SK-N-SH treated with all-trans-retinoic acid at 6 μM for 48 hours (cell line): ENCODE measurements around the gene ASCL2.

ENCODE experiments used
- ATAC-seq: fragments of 200-7000 bp; cut with Tn5 transposase; 3 replicates; pipeline ENCODE4 v1.9.1; 2020; ENCODE audit warnings: mild to moderate bottlenecking, moderate library complexity
- ARNTL ChIP-seq: fragments of 450-650 bp; formaldehyde crosslinking; IDR thresholded peaks from 2 replicates; pipeline ENCODE4 v1.5.0; 2020; ENCODE audit warnings: low read depth, mild to moderate bottlenecking, moderate library complexity, borderline replicate concordance
- BACH2 ChIP-seq: fragments of 250-450 bp; sonication (Bioruptor Pico); IDR thresholded peaks from 2 replicates; pipeline ENCODE4 v1.9.0; 2021; ENCODE audit warnings: mild to moderate bottlenecking, borderline replicate concordance
- CSDC2 ChIP-seq: fragments of 250-450 bp; sonication (Bioruptor Pico); IDR thresholded peaks from 2 replicates; pipeline ENCODE4 v1.5.0; 2020; ENCODE audit warnings: mild to moderate bottlenecking, moderate library complexity
- ESRRG ChIP-seq: fragments of 250-450 bp; sonication (Bioruptor Pico); IDR thresholded peaks from 2 replicates; pipeline ENCODE4 v1.6.1; 2021; ENCODE audit warnings: mild to moderate bottlenecking
- GLIS3 ChIP-seq: fragments of 250-450 bp; sonication (Bioruptor Pico); IDR thresholded peaks from 2 replicates; pipeline ENCODE4 v1.5.0; 2020; ENCODE audit warnings: mild to moderate bottlenecking, moderate library complexity
- ISL1 ChIP-seq: fragments of 250-450 bp; sonication (Bioruptor Pico); IDR thresholded peaks from 2 replicates; pipeline ENCODE4 v2.1.2; 2022; ENCODE audit warnings: mild to moderate bottlenecking, moderate library complexity
- OSR1 ChIP-seq: fragments of 250-450 bp; sonication (Bioruptor Pico); IDR thresholded peaks from 2 replicates; pipeline ENCODE4 v1.8.0; 2022; ENCODE audit warnings: moderate library complexity, mild to moderate bottlenecking, inconsistent platforms
- PPARA ChIP-seq: fragments of 250-450 bp; sonication (Bioruptor Pico); IDR thresholded peaks from 2 replicates; pipeline ENCODE4 v1.5.0; 2020; ENCODE audit warnings: mild to moderate bottlenecking, borderline replicate concordance
- RARB ChIP-seq: fragments of 250-450 bp; sonication (Bioruptor Pico); IDR thresholded peaks from 2 replicates; pipeline ENCODE4 v1.8.0; 2021; ENCODE audit warnings: mild to moderate bottlenecking, moderate library complexity
- SNAI2 ChIP-seq: fragments of 250-450 bp; sonication (Bioruptor Pico); IDR thresholded peaks from 2 replicates; pipeline ENCODE4 v1.5.0; 2020; ENCODE audit warnings: mild to moderate bottlenecking, moderate library complexity
- ZC3H10 ChIP-seq: fragments of 250-450 bp; sonication (Bioruptor Pico); IDR thresholded peaks from 2 replicates; pipeline ENCODE4 v1.5.1; 2021; ENCODE audit warnings: mild to moderate bottlenecking, moderate library complexity
- ZFP3 ChIP-seq: fragments of 250-450 bp; sonication (Bioruptor Pico); IDR thresholded peaks from 2 replicates; pipeline ENCODE4 v1.5.0; 2020; ENCODE audit warnings: mild to moderate bottlenecking, moderate library complexity
- ZFP30 ChIP-seq: fragments of 450-650 bp; formaldehyde crosslinking; IDR thresholded peaks from 2 replicates; pipeline ENCODE4 v1.5.0; 2022; ENCODE audit warnings: mild to moderate bottlenecking, moderate library complexity
- ZNF565 ChIP-seq: fragments of 450-650 bp; formaldehyde crosslinking; conservative IDR thresholded peaks from 2 replicates; pipeline ENCODE4 v1.5.0; 2020; ENCODE audit warnings: low read depth, mild to moderate bottlenecking, moderate library complexity
- ZNF70 ChIP-seq: fragments of 450-650 bp; formaldehyde crosslinking; IDR thresholded peaks from 2 replicates; pipeline ENCODE4 v1.5.0; 2020; ENCODE audit warnings: mild to moderate bottlenecking, moderate library complexity
- ZNF8 ChIP-seq: fragments of 450-650 bp; formaldehyde crosslinking; IDR thresholded peaks from 2 replicates; pipeline ENCODE4 v1.5.0; 2020; ENCODE audit warnings: mild to moderate bottlenecking, moderate library complexity
- TF ChIP-seq, protein P1 (sequence below): fragments of 250-450 bp; sonication (Bioruptor Pico); IDR thresholded peaks from 2 replicates; pipeline ENCODE4 v1.5.1; 2020; ENCODE audit warnings: low read depth, mild to moderate bottlenecking, moderate library complexity
- TF ChIP-seq, protein P2 (sequence below): fragments of 250-450 bp; sonication (Bioruptor Pico); IDR thresholded peaks from 2 replicates; pipeline ENCODE4 v1.5.0; 2020; ENCODE audit warnings: mild to moderate bottlenecking, moderate library complexity
- TF ChIP-seq, protein P3 (sequence below): fragments of 250-450 bp; sonication (Bioruptor Pico); IDR thresholded peaks from 2 replicates; pipeline ENCODE4 v1.8.0; 2021; ENCODE audit warnings: low read depth, mild to moderate bottlenecking, moderate library complexity, borderline replicate concordance
- TF ChIP-seq, protein P4 (sequence below): fragments of 250-450 bp; sonication (Bioruptor Pico); IDR thresholded peaks from 2 replicates; pipeline ENCODE4 v1.8.0; 2020; ENCODE audit warnings: mild to moderate bottlenecking, moderate library complexity, borderline replicate concordance
- TF ChIP-seq, protein P5 (sequence below): fragments of 250-450 bp; sonication (Bioruptor Pico); IDR thresholded peaks from 2 replicates; pipeline ENCODE4 v1.5.1; 2021; ENCODE audit warnings: mild to moderate bottlenecking, moderate library complexity

Gene ASCL2, protein sequence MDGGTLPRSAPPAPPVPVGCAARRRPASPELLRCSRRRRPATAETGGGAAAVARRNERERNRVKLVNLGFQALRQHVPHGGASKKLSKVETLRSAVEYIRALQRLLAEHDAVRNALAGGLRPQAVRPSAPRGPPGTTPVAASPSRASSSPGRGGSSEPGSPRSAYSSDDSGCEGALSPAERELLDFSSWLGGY

DNA sequence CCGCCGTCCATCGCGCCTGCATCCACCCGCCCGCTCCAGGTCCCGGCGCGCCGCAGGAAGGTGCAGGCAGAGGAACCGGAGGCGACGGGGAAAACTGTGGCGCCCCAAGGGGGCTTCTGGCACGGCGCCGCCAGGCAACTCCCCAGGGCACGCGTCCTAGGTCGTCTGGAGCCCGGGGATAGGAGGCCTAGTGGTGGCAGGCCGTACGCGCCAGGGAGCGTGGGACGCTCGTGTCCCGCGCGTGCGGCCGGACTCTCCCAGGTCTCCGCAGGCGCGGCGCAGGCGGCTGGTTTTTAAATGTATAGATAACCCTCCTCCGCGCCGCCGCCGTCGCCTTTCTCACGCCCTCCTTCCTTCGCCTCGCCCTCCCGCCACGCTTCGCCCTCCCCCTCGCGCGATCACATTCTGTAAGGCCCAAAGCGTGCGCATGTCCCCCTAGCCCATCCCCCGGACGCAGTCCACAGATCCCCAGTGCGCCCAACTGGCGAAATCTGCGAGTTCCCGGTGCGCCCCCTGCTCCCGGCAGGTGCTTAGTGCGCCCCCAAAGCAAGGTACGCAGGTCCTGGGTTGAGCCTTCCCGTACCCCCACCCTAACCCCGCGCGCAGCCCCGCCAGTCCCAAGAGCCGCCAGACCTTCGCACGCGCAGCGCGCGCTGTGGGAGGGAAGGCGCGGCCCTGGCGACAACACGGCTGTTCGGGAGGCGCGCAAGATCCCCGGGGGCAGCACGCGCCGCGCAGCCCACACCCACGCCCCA lies at the start of gene ASCL2:
Gene ASCL2, minus strand, starts transcription at position 267 of the 755 bp plus-strand sequence. Its CDS starts 256 bp downstream, at position 11.
- TF ChIP-seq SNAI2 (CRISPR knock-in tag), result no peak
- ATAC-seq, result no peak; the same call in 2 of the 3 replicates

DNA sequence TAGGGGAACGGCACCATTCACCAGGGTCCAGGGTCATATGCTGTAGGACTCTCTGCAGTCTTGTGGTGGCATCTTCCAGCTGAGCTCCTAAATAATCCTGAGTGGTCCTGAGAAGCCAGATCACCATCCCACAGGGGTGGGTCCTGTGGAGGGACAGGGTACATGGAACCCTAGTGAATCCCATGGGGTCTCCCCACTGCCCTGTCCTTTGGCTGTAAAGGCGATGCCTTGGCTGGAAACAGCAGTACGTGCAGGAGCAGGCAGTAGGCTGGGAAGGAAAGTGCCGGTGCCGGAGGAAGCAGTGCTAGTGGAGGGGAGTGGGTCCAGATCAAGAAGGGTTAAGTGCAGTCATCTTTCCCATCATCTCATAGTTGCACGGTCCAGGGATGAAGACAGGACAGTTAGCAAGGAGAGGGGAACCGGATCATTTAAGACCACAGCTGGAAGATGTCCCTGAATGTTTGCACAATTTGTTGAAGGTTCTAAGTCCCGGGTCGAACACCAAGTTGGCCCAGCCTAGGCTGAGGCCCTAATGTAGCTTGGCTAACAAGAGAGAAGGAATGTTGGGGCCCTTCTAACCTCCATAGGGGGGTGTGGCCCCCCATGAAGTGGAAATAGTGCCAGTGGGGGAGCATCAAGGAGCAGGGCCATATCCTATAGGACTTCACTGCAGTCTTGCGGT lies 49.5 kb upstream of the ASCL2 start:
- no peak for ATAC-seq
- TF ChIP-seq ZNF70 (CRISPR knock-in tag), result no peak
- no peak for TF ChIP-seq PPARA (CRISPR knock-in tag)
- TF ChIP-seq GLIS3, result no peak
- no peak for TF ChIP-seq ESRRG (CRISPR knock-in tag)
- TF ChIP-seq ZNF8 (CRISPR knock-in tag), result no peak
- TF ChIP-seq ZFP3 (CRISPR knock-in tag), result no peak
- TF ChIP-seq, protein P1, sequence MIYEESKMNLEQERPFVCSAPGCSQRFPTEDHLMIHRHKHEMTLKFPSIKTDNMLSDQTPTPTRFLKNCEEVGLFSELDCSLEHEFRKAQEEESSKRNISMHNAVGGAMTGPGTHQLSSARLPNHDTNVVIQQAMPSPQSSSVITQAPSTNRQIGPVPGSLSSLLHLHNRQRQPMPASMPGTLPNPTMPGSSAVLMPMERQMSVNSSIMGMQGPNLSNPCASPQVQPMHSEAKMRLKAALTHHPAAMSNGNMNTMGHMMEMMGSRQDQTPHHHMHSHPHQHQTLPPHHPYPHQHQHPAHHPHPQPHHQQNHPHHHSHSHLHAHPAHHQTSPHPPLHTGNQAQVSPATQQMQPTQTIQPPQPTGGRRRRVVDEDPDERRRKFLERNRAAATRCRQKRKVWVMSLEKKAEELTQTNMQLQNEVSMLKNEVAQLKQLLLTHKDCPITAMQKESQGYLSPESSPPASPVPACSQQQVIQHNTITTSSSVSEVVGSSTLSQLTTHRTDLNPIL (CRISPR knock-in tag), result no peak
- TF ChIP-seq ARNTL, result no peak
- no peak for TF ChIP-seq ZFP30
- no peak for TF ChIP-seq CSDC2 (CRISPR knock-in tag)
- TF ChIP-seq, protein P2, sequence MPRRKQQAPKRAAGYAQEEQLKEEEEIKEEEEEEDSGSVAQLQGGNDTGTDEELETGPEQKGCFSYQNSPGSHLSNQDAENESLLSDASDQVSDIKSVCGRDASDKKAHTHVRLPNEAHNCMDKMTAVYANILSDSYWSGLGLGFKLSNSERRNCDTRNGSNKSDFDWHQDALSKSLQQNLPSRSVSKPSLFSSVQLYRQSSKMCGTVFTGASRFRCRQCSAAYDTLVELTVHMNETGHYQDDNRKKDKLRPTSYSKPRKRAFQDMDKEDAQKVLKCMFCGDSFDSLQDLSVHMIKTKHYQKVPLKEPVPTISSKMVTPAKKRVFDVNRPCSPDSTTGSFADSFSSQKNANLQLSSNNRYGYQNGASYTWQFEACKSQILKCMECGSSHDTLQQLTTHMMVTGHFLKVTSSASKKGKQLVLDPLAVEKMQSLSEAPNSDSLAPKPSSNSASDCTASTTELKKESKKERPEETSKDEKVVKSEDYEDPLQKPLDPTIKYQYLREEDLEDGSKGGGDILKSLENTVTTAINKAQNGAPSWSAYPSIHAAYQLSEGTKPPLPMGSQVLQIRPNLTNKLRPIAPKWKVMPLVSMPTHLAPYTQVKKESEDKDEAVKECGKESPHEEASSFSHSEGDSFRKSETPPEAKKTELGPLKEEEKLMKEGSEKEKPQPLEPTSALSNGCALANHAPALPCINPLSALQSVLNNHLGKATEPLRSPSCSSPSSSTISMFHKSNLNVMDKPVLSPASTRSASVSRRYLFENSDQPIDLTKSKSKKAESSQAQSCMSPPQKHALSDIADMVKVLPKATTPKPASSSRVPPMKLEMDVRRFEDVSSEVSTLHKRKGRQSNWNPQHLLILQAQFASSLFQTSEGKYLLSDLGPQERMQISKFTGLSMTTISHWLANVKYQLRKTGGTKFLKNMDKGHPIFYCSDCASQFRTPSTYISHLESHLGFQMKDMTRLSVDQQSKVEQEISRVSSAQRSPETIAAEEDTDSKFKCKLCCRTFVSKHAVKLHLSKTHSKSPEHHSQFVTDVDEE, result no peak
- no peak for TF ChIP-seq BACH2 (CRISPR knock-in tag)
- no peak for TF ChIP-seq RARB (CRISPR knock-in tag)
- TF ChIP-seq, protein P3, sequence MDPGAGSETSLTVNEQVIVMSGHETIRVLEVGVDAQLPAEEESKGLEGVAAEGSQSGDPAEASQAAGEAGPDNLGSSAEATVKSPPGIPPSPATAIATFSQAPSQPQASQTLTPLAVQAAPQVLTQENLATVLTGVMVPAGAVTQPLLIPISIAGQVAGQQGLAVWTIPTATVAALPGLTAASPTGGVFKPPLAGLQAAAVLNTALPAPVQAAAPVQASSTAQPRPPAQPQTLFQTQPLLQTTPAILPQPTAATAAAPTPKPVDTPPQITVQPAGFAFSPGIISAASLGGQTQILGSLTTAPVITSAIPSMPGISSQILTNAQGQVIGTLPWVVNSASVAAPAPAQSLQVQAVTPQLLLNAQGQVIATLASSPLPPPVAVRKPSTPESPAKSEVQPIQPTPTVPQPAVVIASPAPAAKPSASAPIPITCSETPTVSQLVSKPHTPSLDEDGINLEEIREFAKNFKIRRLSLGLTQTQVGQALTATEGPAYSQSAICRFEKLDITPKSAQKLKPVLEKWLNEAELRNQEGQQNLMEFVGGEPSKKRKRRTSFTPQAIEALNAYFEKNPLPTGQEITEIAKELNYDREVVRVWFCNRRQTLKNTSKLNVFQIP (CRISPR knock-in tag), result no peak
- no peak for TF ChIP-seq OSR1
- TF ChIP-seq ISL1 (CRISPR knock-in tag), result no peak
- TF ChIP-seq, protein P4, sequence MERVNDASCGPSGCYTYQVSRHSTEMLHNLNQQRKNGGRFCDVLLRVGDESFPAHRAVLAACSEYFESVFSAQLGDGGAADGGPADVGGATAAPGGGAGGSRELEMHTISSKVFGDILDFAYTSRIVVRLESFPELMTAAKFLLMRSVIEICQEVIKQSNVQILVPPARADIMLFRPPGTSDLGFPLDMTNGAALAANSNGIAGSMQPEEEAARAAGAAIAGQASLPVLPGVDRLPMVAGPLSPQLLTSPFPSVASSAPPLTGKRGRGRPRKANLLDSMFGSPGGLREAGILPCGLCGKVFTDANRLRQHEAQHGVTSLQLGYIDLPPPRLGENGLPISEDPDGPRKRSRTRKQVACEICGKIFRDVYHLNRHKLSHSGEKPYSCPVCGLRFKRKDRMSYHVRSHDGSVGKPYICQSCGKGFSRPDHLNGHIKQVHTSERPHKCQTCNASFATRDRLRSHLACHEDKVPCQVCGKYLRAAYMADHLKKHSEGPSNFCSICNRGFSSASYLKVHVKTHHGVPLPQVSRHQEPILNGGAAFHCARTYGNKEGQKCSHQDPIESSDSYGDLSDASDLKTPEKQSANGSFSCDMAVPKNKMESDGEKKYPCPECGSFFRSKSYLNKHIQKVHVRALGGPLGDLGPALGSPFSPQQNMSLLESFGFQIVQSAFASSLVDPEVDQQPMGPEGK (CRISPR knock-in tag), result no peak
- TF ChIP-seq ZC3H10 (CRISPR knock-in tag), result no peak
- TF ChIP-seq, protein P5, sequence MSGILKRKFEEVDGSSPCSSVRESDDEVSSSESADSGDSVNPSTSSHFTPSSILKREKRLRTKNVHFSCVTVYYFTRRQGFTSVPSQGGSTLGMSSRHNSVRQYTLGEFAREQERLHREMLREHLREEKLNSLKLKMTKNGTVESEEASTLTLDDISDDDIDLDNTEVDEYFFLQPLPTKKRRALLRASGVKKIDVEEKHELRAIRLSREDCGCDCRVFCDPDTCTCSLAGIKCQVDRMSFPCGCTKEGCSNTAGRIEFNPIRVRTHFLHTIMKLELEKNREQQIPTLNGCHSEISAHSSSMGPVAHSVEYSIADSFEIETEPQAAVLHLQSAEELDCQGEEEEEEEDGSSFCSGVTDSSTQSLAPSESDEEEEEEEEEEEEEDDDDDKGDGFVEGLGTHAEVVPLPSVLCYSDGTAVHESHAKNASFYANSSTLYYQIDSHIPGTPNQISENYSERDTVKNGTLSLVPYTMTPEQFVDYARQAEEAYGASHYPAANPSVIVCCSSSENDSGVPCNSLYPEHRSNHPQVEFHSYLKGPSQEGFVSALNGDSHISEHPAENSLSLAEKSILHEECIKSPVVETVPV (CRISPR knock-in tag), result no peak
- TF ChIP-seq ZNF565 (CRISPR knock-in tag), result no peak
